ENCODE measurements around the gene CLDND2. TPM values are rescaled to one million over a fixed set of nuclear protein-coding genes. Genes with fewer than 3 reads are reported as not detected.
A peak's percentile ranks its signal among the peaks of the same experiment; 100 is the strongest.

CLDND2 gene
- total RNA-seq, 1 donor from 2014 or later, result not detected

DNA sequence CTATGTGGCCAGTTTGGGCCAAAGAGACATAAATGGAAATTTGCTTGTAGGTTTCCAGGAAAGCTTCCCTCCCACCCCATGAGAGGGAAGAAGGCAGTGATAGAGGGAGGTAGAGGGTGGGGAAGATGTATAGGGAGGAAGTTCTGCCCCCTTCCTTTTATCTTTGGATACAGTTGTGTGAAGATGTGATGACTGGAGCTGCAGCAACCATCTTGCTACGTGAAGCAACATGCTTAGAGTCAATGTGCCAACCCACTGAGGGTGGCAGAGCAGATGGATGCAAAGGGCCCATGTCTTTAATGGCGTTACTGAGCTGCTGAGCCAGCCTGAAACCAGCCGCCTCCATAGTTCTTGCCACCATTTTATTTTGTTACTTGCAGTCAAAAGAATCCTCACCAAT, 37.6 kb downstream of the CLDND2 start:
- DNase-seq (ENCODE audit: low spot score), result no peak

- DNase-seq (ENCODE audit: low spot score), result no peak
Observed at GRCh38 chr19:51330366-51330765, 38.4 kb downstream of the CLDND2 start.

- no peak for DNase-seq (ENCODE audit: low spot score)
Observed at GRCh38 chr19:51329411-51329810, 39.4 kb downstream of the CLDND2 start.

- DNase-seq (ENCODE audit: low spot score), result peak; percentile 54
Observed at GRCh38 chr19:51327066-51328001, 41.5 kb downstream of the CLDND2 start.

DNA sequence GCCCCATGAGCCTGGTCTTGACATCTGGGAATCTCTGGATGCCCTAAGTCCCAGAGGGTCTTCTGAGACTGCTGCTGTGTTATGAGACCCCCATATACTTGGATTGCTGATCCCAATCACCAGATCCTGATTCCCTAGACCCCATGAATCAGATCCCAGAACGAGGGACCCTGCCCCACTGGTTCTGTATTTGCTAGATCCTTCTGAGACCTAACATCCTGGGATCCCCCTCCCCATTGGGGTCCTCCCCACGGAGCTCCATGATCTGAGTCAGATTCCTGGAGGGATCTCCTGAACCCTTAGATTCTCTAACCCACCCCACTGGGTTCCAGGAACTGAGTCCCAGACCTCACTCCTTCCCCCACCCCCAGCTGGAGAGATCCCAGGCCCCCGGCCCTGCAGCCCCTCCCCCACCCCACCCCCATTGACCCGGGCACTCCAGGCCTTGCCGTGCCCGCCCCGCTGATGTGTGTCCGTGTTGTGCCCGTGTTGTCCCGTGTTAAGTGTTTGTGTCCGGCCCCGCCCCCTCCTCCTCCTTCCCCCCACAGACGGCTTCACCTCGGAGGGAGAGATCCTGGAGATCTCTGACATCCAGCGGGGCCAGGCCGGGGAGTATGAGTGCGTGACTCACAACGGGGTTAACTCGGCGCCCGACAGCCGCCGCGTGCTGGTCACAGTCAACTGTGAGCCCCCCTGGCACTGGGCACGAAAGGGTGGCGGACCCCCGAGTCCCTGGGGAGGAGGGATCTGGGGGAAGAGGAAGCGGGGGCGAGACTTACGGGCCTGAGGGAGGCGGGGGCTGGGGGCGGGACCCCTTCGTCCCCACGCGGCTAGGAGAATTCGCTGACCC, 42.4 kb downstream of the CLDND2 start:
- no peak for DNase-seq (ENCODE audit: low spot score)

- no peak for DNase-seq (ENCODE audit: low spot score)
Observed at GRCh38 chr19:51325161-51325976, 43.4 kb downstream of the CLDND2 start.

- no peak for DNase-seq (ENCODE audit: low spot score)
Observed at GRCh38 chr19:51324167-51324481, 44.7 kb downstream of the CLDND2 start.

- no peak for DNase-seq (ENCODE audit: low spot score)
Observed at GRCh38 chr19:51323481-51324166, 45.2 kb downstream of the CLDND2 start.

DNA sequence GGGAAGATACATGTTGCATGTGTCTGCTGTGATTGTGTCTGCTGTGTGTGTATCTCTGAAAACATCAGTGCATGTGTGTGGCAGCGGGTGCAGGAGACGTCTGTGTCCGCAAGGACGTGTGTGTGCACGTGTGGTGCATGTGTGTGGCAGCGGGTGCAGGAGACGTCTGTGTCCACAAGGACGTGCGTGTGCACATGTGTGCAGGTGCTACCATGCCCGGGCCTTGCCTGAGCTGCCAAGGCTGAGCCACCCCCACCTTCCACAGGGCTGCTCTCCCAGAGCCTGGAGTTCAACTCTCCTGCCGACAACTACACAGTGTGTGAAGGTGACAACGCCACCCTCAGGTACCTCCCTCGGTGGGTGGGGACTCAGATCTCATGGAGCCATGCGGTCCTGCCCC, 47.0 kb downstream of the CLDND2 start:
- DNase-seq (ENCODE audit: low spot score), result no peak

- no peak for DNase-seq (ENCODE audit: low spot score)
Observed at GRCh38 chr19:51320280-51320657, 48.5 kb downstream of the CLDND2 start.

DNA sequence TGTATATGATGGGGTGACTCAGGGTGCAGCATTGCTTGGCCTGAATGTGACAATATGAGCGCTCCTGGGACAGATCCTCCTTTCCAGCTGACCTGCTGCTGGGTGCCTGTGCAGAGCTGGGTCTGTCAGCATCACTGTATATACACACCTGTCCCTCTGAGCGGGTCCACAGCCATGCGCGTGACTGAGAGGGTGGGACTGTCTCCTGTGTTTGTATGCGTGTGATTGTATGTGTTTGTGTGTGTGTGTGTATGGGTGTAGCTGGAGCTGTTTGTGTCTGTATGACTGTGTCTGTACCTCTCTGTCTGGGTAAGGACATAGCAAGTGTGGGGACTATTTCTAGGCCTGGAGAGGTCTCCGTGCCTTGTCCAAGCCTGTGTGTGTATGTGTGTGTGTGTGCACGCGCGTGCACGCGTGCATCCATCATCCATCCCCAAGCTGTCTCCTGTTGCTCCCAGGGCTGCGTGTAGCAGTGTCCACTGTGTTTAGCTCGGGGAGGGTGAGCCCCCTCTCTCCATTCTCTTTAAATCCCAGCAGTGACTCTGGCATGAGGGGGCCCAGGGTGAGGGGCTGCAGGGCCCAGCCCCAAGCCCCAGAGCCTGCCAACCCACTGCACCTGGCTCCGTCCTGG, 49.0 kb downstream of the CLDND2 start:
- DNase-seq (ENCODE audit: low spot score), result no peak

DNA sequence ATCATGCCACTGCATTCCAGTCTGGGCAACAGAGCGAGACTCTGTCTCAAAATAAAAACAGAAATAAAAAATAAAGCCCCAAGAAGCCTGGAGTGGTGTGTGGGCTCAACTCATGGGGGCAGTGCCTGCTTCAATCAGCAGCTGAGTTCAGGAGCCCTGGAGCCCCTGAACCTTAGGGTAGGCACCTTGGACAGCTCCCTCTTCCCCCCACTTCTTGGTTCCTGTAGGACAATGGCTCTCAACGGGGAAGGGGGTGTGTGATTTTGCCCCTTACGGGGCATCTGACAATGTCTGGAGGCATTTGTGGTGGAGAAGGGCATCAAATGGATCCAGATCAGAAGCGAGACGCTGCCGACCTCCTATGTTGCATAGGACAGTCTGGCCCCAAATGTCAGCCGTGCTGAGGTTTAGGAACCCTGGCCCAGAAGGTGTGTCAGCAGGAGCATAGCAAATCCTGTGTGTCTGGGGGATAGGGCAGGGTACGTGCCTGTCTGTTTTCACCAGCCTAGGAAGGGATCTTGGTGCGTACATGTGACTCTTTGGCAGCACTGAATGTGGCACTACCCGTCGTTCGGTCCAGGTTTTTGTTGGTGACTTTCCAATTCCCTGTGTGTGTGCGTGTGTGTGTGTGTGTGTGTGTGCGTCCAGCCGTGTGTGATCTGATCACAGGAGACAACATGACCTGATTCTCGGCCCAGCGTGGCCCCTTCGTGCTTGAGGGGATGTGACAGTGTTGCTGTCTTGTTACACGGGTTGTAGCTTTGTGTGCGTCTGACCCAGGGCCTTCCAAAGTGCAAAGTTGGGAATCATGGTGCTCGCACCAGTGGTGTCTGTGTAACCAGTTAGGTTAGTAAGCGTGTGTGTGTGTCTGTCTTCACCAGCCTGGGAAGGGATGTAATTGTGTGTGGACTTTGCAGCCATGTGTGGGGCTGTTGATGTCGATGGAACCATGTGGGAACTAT, 49.8 kb downstream of the CLDND2 start:
- DNase-seq (ENCODE audit: low spot score), result no peak

- DNase-seq (ENCODE audit: low spot score), result no peak
Observed at GRCh38 chr19:51317968-51318367, 50.8 kb downstream of the CLDND2 start.

DNA sequence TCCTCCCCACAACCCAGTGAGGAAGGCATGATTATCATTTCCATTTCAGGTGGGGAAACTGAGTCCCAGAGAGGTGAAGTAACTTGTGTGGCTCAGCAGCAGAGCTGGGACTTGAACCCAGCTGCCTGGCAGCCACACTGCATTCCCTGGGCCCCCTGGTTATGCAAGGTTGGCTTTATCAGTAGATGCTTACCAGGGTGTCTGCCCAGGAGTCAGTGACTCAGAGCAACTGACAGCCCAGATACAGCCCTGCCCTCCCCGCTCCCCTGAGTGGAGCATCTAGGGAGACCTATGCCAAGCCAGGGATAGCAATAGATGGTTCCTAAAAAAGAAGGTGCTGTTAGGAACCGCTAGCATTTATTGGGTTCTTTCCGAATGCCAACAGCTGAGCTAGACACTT, 51.4 kb downstream of the CLDND2 start:
- peak; percentile 39 for DNase-seq (ENCODE audit: low spot score)

Other genes starting within 250 kb of the CLDND2 start
- 2.2 TPM for gene SIGLEC9, start 244.1 kb downstream of the CLDND2 start, total RNA-seq (ENCODE audit: insufficient read depth, low replicate concordance)
- gene SIGLEC7, start 226.7 kb downstream of the CLDND2 start, total RNA-seq (ENCODE audit: insufficient read depth, low replicate concordance), result 3.1 TPM
- 5.3 TPM for gene CD33, start 143.9 kb downstream of the CLDND2 start, total RNA-seq (ENCODE audit: insufficient read depth, low replicate concordance)
- not detected for gene SIGLECL1, start 117.9 kb downstream of the CLDND2 start, total RNA-seq (ENCODE audit: insufficient read depth, low replicate concordance)
- gene IGLON5, start 57.4 kb downstream of the CLDND2 start, total RNA-seq (ENCODE audit: insufficient read depth, low replicate concordance), result 2.2 TPM
- 1.2 TPM for gene VSIG10L, start 26.9 kb downstream of the CLDND2 start, total RNA-seq (ENCODE audit: insufficient read depth, low replicate concordance)
- 26.7 TPM for gene ETFB, start 2.6 kb downstream of the CLDND2 start, total RNA-seq (ENCODE audit: insufficient read depth, low replicate concordance)
- gene NKG7, start 3.7 kb upstream of the CLDND2 start, total RNA-seq (ENCODE audit: insufficient read depth, low replicate concordance), result not detected
- gene LIM2, start 19.0 kb upstream of the CLDND2 start, total RNA-seq (ENCODE audit: insufficient read depth, low replicate concordance), result not detected
- 2.4 TPM for gene C19orf84, start 21.6 kb upstream of the CLDND2 start, total RNA-seq (ENCODE audit: insufficient read depth, low replicate concordance)
- gene SIGLEC10, start 48.6 kb upstream of the CLDND2 start, total RNA-seq (ENCODE audit: insufficient read depth, low replicate concordance), result 5.1 TPM
- 0.72 TPM for gene SIGLEC8, start 89.5 kb upstream of the CLDND2 start, total RNA-seq (ENCODE audit: insufficient read depth, low replicate concordance)
- gene CEACAM18, start 109.5 kb upstream of the CLDND2 start, total RNA-seq (ENCODE audit: insufficient read depth, low replicate concordance), result not detected
- gene SIGLEC12, start 132.8 kb upstream of the CLDND2 start, total RNA-seq (ENCODE audit: insufficient read depth, low replicate concordance), result 5.3 TPM
- gene SIGLEC6, start 162.7 kb upstream of the CLDND2 start, total RNA-seq (ENCODE audit: insufficient read depth, low replicate concordance), result not detected
- gene ZNF175, start 202.3 kb upstream of the CLDND2 start, total RNA-seq (ENCODE audit: insufficient read depth, low replicate concordance), result 17.3 TPM

Measured in umbilical cord (tissue), 2 donors.